Gastroesophageal sphincter (tissue), 4 donors: ENCODE data around the gene ABCG5. TPM values are rescaled to one million over a fixed set of nuclear protein-coding genes. Genes with fewer than 3 reads are reported as not detected.

Experiments used
- ATAC-seq: fragments of 150-250 bp; one replicate; pipeline ENCODE4 v1.9.1; 2016; ENCODE audit warnings: mild to moderate bottlenecking, moderate library complexity
- H3K27ac ChIP-seq, 4 donors: fragments of 200-600 bp; sonication (generic) in 3 of 4; 1 replicate in 3 of 4; 2 replicates in 1 of 4; pipeline ENCODE4 v1.5.1; 2016 to 2019
- H3K27me3 ChIP-seq: fragments of 200-600 bp; sonication (generic); one replicate; pipeline ENCODE4 v1.5.1; 2019
- H3K36me3 ChIP-seq, 2 donors: fragments of 200-600 bp; sonication (generic); one replicate each; pipeline ENCODE4 v1.5.1; 2019; ENCODE audit warnings: control low read depth in 1 of 2
- H3K4me1 ChIP-seq, 3 donors: fragments of 200-600 bp; sonication (generic); 1 replicate in 2 of 3; 2 replicates in 1 of 3; pipeline ENCODE4 v1.5.1; 2016 to 2019; ENCODE audit warnings: control low read depth in 2 of 3
- H3K4me3 ChIP-seq, 2 donors: fragments of 200-600 bp; sonication (generic); one replicate each; pipeline ENCODE4 v1.5.1; 2019; ENCODE audit warnings: mild to moderate bottlenecking in 1 of 2, moderate library complexity in 1 of 2
- H3K9me3 ChIP-seq, 3 donors: fragments of 200-600 bp; sonication (generic); one replicate each; pipeline ENCODE4 v1.5.1; 2017 to 2019; ENCODE audit warnings: control low read depth in 2 of 3
- CTCF ChIP-seq, 4 experiments: fragments of 200-600 bp in 2 of 4; fragments of 450-650 bp in 2 of 4; sonication (generic) in 1 of 4; IDR thresholded peaks; one replicate each; pipeline ENCODE4 v1.5.1; 2017 to 2019; ENCODE audit warnings: antibody characterized with exemption in 4 of 4, mild to moderate bottlenecking in 2 of 4, moderate library complexity in 2 of 4
- EP300 ChIP-seq: sonication (generic); formaldehyde crosslinking; IDR thresholded peaks from one replicate; pipeline ENCODE4 v1.6.1; 2017; ENCODE audit warnings: antibody characterized with exemption, mild to moderate bottlenecking
- POLR2A ChIP-seq, 2 donors: fragments of 450-650 bp; IDR thresholded peaks; one replicate each; pipeline ENCODE4 v1.6.1; 2017; ENCODE audit warnings: antibody characterized with exemption in 2 of 2, mild to moderate bottlenecking in 2 of 2, moderate library complexity in 1 of 2
- POLR2AphosphoS5 ChIP-seq: sonication (generic); formaldehyde crosslinking; IDR thresholded peaks from one replicate; pipeline ENCODE4 v1.6.1; 2017; ENCODE audit warnings: antibody characterized with exemption
- WGBS, 2 donors: methylation state at CpG; one replicate each; pipeline ENCODE4 v1.1.5; 2018; ENCODE audit warnings: low coverage in 1 of 2; 5-methylcytosine and 5-hydroxymethylcytosine counted together
- total RNA-seq, 4 donors: library from RNA; depleted of rRNA; stranded (reverse); fragments of >200 nt; gene quantifications; one replicate each; pipeline ENCODE4 v1.1.0, GENCODE V29; 2016

The ABCG5 gene
- total RNA-seq, 4 donors from 2014 or later, result not detected

- Histone ChIP-seq H3K36me3 (no peaks in the 10 kb centered on the region), H3K27ac (no peak overlapping the region), H3K4me3 (no peak overlapping the region), H3K9me3 (no peaks in the 10 kb centered on the region), H3K27me3 (peaks cover 44% of the 10 kb centered on the region), H3K4me1 (peaks cover 0 to 9% (median 0%) of the 10 kb centered on the region in 3 donors)
- TF ChIP-seq CTCF (IDR thresholded peaks at IDR 0.05) (no peak), POLR2AphosphoS5 (no peak), POLR2A (IDR thresholded peaks at IDR 0.05) (no peak), EP300 (no peak)
- ATAC-seq, result no peak
- WGBS, 2 donors, result 100% methylated on average over 1 of the region's 21 CpGs; no CpG with 5 or more reads in 1 of the 2 donors
These were observed 13.6 kb upstream of the ABCG5 start for GRCh38 chr2:43852196-43852730.

- Histone ChIP-seq H3K36me3 (no peaks in the 10 kb centered on the region), H3K4me1 (peaks cover 0 to 9% (median 0%) of the 10 kb centered on the region in 3 donors), H3K4me3 (no peak overlapping the region), H3K27ac (no peak overlapping the region), H3K27me3 (peaks cover 37% of the 10 kb centered on the region), H3K9me3 (no peaks in the 10 kb centered on the region)
- WGBS, 2 donors, result 55 to 67% methylated on average over 2 of the region's 20 CpGs
- TF ChIP-seq POLR2A (IDR thresholded peaks at IDR 0.05) (no peak), POLR2AphosphoS5 (no peak), EP300 (no peak), CTCF (IDR thresholded peaks at IDR 0.05) (no peak)
- ATAC-seq, result no peak
These were observed 12.7 kb upstream of the ABCG5 start for GRCh38 chr2:43851011-43851980.

- WGBS, 2 donors, result 71 to 83% methylated on average over 1 of the region's 1 CpG
- ATAC-seq, result no peak
- Histone ChIP-seq H3K36me3 (no peaks in the 10 kb centered on the region), H3K4me1 (peaks cover 0 to 9% (median 0%) of the 10 kb centered on the region in 3 donors), H3K9me3 (no peaks in the 10 kb centered on the region), H3K27me3 (peaks cover 11% of the 10 kb centered on the region), H3K27ac (no peak overlapping the region), H3K4me3 (no peak overlapping the region)
- TF ChIP-seq EP300, result no peak
- TF ChIP-seq POLR2A (IDR thresholded peaks at IDR 0.05), result no peak
- TF ChIP-seq CTCF (IDR thresholded peaks at IDR 0.05), result no peak
- TF ChIP-seq POLR2AphosphoS5, result no peak
These were observed 9.6 kb upstream of the ABCG5 start for GRCh38 chr2:43848214-43848613.

DNA sequence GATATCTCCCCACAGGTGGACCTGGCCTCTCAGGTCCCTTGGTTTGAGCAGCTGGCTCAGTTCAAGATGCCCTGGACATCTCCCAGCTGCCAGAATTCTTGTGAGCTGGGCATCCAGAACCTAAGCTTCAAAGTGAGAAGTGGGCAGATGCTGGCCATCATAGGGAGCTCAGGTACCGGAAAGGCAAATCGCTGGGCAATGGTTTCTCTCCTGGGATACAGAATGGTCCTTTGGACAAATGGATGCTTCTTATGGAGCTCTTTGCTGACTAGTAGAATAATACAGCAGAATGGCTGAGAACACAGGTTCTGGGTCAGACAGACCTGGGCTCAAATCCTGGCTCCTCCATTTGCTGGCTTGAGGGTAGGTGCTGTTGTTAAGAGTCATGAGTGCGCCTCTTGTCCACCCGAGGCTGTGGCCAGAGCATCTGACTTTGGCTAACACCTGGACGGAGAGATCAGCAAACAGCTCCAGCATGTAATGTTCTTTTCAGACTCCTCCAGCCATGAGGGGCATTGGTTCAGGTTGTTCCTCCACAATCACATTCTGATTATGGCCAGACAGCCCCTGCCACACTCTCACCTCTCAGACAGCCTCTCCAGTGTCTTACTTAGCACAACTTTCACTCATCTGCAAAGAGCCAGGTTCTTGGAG, 7.6 kb upstream of the ABCG5 start:
- Histone ChIP-seq H3K27ac (no peak overlapping the region), H3K4me1 (peaks cover 0 to 9% (median 0%) of the 10 kb centered on the region in 3 donors), H3K4me3 (no peak overlapping the region), H3K36me3 (no peaks in the 10 kb centered on the region), H3K27me3 (no peaks in the 10 kb centered on the region), H3K9me3 (no peaks in the 10 kb centered on the region)
- TF ChIP-seq POLR2AphosphoS5 (no peak), CTCF (IDR thresholded peaks at IDR 0.05) (no peak), EP300 (no peak), POLR2A (IDR thresholded peaks at IDR 0.05) (no peak)
- 94% methylated on average over 5 of the region's 5 CpGs; no CpG with 5 or more reads in 1 of the 2 donors for WGBS, 2 donors
- ATAC-seq, result no peak
